Activated CD4-positive, alpha-beta T cell treated with anti-CD3 and anti-CD28 coated beads, Interleukin-2, amount 50 U/mL, for 48 hours (primary cell): ENCODE measurements around the gene GNPTAB.
"Not testable (repeated sequence)": the region's sequence is repeated elsewhere in the genome, so short reads cannot be mapped to it uniquely, and the experiment has no call there.

ENCODE experiments used
- DNase-seq, 2 experiments: peaks; one replicate each; pipeline ENCODE4 v3.0.0-alpha.2; 2020

GNPTAB gene

DNA sequence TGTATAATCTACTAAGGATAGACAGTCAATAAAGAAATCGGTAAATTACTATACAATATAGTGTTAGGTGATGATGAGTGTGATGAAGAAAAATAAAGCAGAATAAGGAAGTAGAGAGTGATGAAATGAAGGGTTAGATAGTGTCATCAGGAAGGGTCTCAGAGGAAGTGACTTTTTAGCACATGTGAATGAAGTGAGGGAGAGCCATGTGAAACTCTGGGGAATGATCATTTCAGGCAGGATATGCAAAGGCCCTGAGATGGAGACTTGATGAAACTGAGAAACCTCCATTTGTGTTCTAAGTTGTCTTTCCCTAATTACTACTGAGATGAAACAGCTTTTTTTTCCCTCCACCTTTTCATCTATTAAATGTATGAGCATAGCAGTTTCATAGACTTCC, 19.4 kb upstream of the GNPTAB start:
- DNase-seq: no peak

DNA sequence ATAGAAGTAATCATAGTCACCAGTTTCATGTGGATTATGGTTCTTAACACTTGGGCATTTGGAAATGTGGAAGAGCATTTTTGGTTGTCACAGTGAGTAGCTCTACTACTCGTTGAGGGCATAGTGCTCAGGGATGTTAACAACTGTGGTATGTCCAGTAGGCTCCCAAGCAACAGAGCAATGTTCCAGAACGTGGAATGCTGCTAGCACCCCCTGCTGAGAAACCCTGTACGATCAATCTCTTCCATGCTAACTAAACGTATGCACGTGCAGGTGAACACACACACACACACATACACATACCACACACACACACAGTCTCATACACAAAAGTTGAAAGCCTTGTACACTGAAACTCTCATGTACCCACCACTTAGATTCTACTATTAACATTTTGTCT, 16.6 kb upstream of the GNPTAB start:
- DNase-seq: no peak

- DNase-seq: no peak
These were observed 14.5 kb upstream of the GNPTAB start for GRCh38 chr12:101845137-101845711.

- no peak for DNase-seq
These were observed 10.3 kb upstream of the GNPTAB start for GRCh38 chr12:101841069-101841468.

DNA sequence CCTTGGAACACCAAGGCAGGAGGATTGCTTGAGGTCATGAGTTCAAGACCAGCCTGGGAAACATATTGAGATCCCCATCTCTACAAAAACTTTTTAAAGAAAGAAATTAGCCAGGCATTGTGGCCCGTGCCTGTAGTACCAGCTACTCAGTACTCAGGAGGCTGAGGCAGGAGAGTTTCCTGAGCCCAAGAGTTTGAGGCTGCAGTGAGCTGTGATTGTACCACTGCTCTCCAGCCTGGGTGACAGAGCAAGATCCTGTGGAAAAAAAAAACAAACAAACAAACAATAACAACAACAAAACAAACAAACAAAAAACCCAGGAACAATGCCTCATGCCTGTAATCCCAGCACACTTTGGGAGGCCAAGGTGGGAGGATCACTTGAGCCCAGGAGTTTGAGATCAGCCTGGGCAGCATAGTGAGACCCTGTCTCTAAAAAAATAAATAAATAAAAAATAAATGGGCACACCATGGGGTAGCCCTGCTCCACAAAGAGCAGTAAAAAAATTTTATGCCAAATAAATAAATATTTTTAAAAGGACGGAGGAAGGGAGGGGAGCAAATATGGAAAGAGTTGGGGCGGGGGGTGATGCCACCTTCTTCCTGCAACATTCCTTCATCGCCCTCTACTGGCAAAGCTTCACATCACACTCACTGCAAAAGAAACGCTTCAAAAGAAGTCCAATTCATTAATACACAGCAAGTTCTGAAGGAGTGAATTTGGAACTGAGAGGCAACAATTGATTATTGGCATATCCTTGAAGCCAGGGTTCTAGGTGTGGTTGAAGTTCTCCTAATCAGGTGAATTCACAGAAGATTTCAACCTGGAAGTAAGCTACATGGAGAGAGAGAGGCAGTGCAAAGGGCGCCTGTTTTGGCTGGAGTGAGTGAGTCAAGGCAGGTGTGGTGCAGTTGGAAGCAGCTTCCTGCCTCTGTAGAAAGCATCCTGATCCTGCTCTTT, 8.8 kb upstream of the GNPTAB start:
- peak; percentile 70 to 79 for DNase-seq

DNA sequence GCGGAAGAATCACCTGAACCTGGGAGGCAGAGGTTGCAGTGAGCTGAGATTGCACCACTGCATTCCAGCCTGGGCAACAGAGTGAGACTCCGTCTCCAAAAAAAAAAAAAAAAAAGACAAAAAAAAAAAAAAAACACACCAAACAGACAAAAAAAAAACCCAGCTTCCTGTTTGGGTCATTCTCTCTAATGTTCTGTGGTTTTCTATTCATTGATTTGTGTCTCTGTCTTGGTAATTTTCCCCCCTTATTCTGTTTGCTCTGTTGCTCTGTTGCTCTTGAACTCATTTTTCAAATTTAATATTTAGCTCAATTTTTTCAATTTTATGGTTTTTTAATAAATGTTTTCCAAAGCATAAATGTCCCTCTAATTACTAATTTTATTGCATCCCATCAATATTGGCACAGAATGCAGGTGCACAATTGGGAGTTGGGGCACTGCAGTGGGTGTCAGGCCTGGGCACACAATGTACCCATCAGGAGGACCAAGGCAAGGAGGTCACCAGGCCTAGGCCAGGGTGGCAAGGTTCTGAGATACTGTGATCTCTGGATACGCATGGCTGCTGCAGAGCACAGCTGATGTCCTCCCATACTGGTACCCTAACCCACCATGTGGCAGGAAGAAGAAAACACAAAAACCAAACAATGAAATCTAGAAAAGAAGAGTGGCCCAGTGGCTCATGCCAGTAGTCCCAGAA, 8.0 kb upstream of the GNPTAB start:
- DNase-seq: no peak

GRCh38 chr12:101832030-101832429, 1.3 kb upstream of the GNPTAB start:
- no peak for DNase-seq

GRCh38 chr12:101829639-101830366, 956 bp downstream of the GNPTAB start:
- no peak for DNase-seq

- no peak for DNase-seq
These were observed 2.1 kb downstream of the GNPTAB start for GRCh38 chr12:101828463-101829196.

GRCh38 chr12:101826766-101827368, 3.9 kb downstream of the GNPTAB start:
- no peak for DNase-seq

GRCh38 chr12:101824831-101825230, 5.9 kb downstream of the GNPTAB start:
- DNase-seq: no peak

DNA sequence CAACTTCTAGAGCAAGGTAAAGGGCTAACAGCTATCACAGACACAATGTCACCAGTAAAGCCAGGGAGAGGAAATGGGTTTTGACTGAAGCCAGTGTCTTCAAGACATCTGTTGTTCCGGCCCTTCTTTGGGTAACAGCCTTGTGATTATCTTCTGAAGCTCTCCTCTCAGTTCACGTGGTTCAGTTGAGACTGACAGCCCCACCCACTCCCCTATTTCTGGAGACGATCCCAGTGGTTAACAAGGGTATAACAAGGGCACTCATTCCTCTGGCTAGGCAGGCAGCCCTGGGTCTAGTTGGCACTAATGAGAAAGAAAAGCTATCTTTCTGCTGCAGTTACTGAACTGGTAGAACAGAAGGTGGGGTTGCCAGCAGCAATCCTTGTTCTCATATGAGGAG, 6.9 kb downstream of the GNPTAB start:
- DNase-seq: peak; percentile 44 to 62

DNA sequence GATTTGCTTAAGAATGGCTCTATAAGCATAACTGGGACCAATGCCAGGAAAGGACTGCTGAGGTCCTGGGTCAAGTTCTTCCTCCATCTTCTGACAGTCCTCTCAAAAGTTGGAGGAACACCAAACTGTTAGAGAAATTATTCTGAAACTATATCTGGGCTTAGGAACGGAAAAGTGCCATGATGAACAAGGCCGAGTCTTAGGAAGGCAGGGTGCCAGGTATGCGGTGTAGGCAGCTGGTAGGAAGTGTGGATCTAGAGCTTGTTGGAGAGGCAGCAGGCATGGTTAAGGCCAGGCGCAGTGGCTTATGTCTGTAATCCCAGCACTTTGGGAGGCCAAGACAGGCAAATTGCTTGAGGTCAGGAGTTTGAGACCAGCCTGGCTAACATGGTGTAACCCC, 7.7 kb downstream of the GNPTAB start:
- no peak for DNase-seq

DNA sequence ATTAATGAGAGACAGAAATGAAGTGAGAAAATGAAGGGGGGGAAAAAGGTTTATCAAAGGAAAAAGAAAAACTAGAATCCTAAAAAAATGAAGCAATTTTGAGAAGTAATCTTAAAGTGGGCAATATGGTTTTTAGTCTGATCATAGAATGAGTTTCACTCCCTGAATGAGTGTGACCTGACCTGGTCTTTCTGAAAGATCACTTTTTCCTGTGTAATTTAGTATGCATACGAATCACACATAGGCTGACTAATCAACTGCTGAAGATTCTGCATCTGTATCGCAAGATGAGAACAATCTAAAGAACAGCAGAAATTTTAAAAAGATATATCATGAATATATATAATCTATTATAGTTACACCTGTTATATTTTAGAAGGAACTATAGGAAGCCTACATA, 11.3 kb downstream of the GNPTAB start:
- DNase-seq: no peak

DNA sequence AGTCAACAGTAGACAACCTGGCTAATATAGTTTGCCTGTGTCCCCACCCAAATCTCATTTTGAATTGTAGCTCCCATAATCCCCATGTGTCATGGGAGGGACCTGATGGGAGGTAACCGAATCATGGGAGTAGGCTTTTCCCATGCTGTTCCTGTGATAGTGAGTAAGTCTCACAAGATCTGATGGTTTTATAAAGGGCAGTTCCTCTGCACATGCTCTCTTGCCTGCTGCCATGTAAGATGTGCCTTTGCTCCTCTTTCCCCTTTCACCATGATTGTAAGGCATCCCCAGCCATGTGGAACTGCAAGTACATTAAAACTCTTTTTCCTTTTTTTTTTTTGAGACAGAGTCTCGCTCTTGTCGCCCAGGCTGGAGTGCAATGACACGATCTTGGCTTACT, 12.1 kb downstream of the GNPTAB start:
- DNase-seq: not testable (repeated sequence)

DNA sequence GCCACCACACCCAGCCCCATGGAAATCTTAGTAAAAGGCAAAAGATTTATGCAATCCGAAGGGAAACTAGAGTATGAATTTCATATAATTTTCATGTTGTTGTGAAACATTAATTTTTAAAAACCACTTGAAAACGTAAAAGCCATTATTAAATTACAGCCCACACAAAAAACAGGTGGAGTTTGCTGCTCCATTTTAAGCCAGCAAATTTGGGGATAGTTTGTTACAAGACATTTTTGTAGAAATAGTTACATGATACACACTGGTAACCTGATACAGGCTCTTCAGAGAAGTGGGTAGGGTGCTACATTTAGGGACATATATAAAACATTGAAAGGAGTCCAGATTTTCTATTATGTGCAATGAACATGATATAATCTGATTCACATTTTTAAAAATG, 17.6 kb downstream of the GNPTAB start:
- DNase-seq: no peak

GRCh38 chr12:101812716-101813115, 18.0 kb downstream of the GNPTAB start:
- not testable (repeated sequence) for DNase-seq

GRCh38 chr12:101811342-101811741, 19.4 kb downstream of the GNPTAB start:
- not testable (repeated sequence) for DNase-seq

- no peak for DNase-seq
These were observed 21.6 kb downstream of the GNPTAB start for GRCh38 chr12:101809208-101809607.

GRCh38 chr12:101806265-101806664, 24.5 kb downstream of the GNPTAB start:
- DNase-seq: no peak

- DNase-seq: no peak
These were observed 26.4 kb downstream of the GNPTAB start for GRCh38 chr12:101804409-101804808.

- no peak for DNase-seq
These were observed 26.8 kb downstream of the GNPTAB start for GRCh38 chr12:101803978-101804377.
